Stimulated activated CD8-positive, alpha-beta memory T cell treated with anti-CD3 and anti-CD28 coated beads, Interleukin-7, amount 100 ng/mL, for 4 hours (primary cell): ENCODE measurements around the gene CFAP97.

Source experiments
- DNase-seq, 2 donors: peaks; one replicate each; pipeline ENCODE4 v3.0.0-alpha.2; 2020; ENCODE audit warnings: low read depth in 2 of 2

Gene CFAP97

DNA sequence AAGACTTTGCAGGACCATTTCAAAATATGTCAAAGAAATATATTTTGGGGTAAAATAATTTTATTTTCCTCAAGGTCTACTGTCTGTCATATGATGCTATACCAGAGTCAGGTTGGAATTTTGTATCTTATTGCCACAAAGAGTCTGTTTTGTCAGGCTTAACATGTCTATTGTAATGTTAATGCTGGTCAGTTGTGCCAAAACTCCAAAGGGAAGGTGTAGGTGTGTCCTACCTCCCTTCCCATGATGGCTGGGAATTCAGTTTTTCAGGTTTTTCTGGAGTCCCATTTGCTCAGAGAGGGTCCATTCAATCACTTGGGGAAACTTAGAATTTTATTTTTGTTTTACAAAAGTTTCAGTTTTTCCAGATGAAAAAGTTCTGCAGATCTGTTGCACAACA, 94.1 kb downstream of the CFAP97 start:
- no peak for DNase-seq
